ENCODE data around the gene LSAMP. TPM values are rescaled to one million over a fixed set of nuclear protein-coding genes. Genes with fewer than 3 reads are reported as not detected.

LSAMP gene
- total and polyA plus RNA-seq, 2 donors (not counting 3 experiments of a cell fraction or from before 2014, with no cell fraction given), result not detected

DNA sequence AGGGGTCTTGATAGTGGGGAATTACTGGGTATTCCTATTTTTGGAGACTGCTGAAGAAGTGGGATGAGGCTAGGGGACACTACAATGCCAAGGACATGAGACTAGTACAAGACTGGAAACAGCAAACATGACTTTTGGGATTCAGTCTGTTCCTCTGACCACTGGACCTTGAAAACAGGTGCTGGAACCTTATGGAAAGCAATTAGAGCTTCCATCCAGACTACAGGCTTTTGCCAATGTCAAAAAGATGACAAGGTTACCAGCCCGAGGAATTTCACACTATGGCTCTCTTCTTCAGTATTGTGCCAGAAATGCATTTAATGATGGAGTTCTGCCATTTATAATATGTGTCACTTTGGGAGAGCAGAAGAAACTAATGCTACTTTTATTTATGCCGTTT lies 539.4 kb downstream of the LSAMP start:
- POLR2A ChIA-PET, result no interaction called here
- intact Hi-C loops (cut with micrococcal nuclease), result no loop called here
- Histone ChIP-seq H3K9me1 (replicated peaks; ENCODE audit: control insufficient read depth, extremely low read depth, insufficient read depth, low read length) (no peaks in the 10 kb centered on the region), H3K79me2 (ENCODE audit: control insufficient read depth, insufficient read depth, low read length) (no peaks in the 10 kb centered on the region), H3K9me3 (replicated peaks; ENCODE audit: control insufficient read depth, insufficient read depth, low read length) (no peaks in the 10 kb centered on the region), H3K4me2 (ENCODE audit: insufficient read depth, low read length) (no peak overlapping the region), H3K36me3 (ENCODE audit: control insufficient read depth in 2 of 2, extremely low read depth in 1 of 2, insufficient read depth in 2 of 2, low read length in 2 of 2) (no peaks in the 10 kb centered on the region), H3K9ac (replicated peaks; ENCODE audit: extremely low read depth, insufficient read depth, low read length) (no peak overlapping the region), H3K4me3 (replicated peaks in 1 of 3; ENCODE audit: insufficient read depth in 1 of 3, low read depth in 1 of 3, low read length in 3 of 3) (no peak overlapping the region), H3K27me3 (ENCODE audit: control insufficient read depth in 2 of 2, insufficient read depth in 2 of 2, low read length in 2 of 2) (no peaks in the 10 kb centered on the region), H4K20me1 (replicated peaks; ENCODE audit: control insufficient read depth, extremely low read depth, insufficient read depth, low read length) (no peaks in the 10 kb centered on the region), H2AFZ (ENCODE audit: low read depth, low read length) (no peak overlapping the region), H3K27ac (ENCODE audit: insufficient read depth, low read depth, low read length) (no peak overlapping the region), H3K4me1 (ENCODE audit: control insufficient read depth, extremely low read depth, insufficient read depth, low read length) (no peaks in the 10 kb centered on the region)
- no TSS peak for BruUV-seq (replicated peaks)
- CTCF ChIA-PET, result no interaction called here
- TF ChIP-seq EZH2 (IDR thresholded peaks at IDR 0.05; ENCODE audit: borderline replicate concordance, low read depth, low read length, severe bottlenecking) (no peak), GATA2 (IDR thresholded peaks at IDR 0.05; ENCODE audit: insufficient read depth, insufficient read length, low read depth, low read length) (no peak)
- TF ChIP-seq, protein P1, sequence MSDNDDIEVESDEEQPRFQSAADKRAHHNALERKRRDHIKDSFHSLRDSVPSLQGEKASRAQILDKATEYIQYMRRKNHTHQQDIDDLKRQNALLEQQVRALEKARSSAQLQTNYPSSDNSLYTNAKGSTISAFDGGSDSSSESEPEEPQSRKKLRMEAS (IDR thresholded peaks at IDR 0.05; ENCODE audit: insufficient read depth, insufficient read length), result no peak
- TF ChIP-seq, protein P2, sequence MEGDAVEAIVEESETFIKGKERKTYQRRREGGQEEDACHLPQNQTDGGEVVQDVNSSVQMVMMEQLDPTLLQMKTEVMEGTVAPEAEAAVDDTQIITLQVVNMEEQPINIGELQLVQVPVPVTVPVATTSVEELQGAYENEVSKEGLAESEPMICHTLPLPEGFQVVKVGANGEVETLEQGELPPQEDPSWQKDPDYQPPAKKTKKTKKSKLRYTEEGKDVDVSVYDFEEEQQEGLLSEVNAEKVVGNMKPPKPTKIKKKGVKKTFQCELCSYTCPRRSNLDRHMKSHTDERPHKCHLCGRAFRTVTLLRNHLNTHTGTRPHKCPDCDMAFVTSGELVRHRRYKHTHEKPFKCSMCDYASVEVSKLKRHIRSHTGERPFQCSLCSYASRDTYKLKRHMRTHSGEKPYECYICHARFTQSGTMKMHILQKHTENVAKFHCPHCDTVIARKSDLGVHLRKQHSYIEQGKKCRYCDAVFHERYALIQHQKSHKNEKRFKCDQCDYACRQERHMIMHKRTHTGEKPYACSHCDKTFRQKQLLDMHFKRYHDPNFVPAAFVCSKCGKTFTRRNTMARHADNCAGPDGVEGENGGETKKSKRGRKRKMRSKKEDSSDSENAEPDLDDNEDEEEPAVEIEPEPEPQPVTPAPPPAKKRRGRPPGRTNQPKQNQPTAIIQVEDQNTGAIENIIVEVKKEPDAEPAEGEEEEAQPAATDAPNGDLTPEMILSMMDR (IDR thresholded peaks at IDR 0.05; ENCODE audit: extremely low read depth in 1 of 2, insufficient read depth in 1 of 2, low read depth in 1 of 2, low read length in 2 of 2), result no peak
- FAIRE-seq (no peak), DNase-seq (ENCODE audit: low read depth, low spot score) (no peak)
- dilution Hi-C loops (cut with MboI; ENCODE audit: extremely low pct_ligation_motif_present, low sequenced_read_pairs), result no loop called here

DNA sequence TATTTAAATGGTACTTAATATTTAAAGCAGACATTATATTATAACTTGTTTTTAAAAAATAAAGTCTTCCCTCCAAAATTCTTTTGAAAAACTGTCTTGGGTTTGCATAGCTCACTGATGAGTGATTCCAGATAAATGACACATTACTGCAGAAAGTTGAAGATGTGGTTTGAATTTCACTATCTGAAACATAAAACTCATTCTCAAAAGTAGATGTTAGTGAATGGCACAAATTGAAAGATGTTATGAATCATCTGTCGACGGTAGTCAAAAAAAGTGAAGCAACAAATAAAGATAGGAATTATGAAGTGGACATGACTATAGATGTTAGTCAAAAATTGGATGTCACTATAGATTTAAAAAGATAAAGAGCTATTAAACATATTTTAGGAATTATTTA lies 541.4 kb downstream of the LSAMP start:
- BruUV-seq (replicated peaks), result no TSS peak
- dilution Hi-C loops (cut with MboI; ENCODE audit: extremely low pct_ligation_motif_present, low sequenced_read_pairs), result no loop called here
- CTCF ChIA-PET, result interaction anchor here (0.9 kb wide), 1 partner anchor 10 kb away, joined by 3 read pairs; no protein-coding TSS in a partner anchor

More for the DNA sequence above, 541.4 kb downstream of the LSAMP start:
- POLR2A ChIA-PET, result no interaction called here
- DNase-seq (ENCODE audit: low read depth, low spot score), result no peak
- Histone ChIP-seq H3K9ac (replicated peaks; ENCODE audit: extremely low read depth, insufficient read depth, low read length) (no peak overlapping the region), H3K27me3 (ENCODE audit: control insufficient read depth in 2 of 2, insufficient read depth in 2 of 2, low read length in 2 of 2) (no peaks in the 10 kb centered on the region), H3K4me2 (ENCODE audit: insufficient read depth, low read length) (no peak overlapping the region), H3K36me3 (ENCODE audit: control insufficient read depth in 2 of 2, extremely low read depth in 1 of 2, insufficient read depth in 2 of 2, low read length in 2 of 2) (no peaks in the 10 kb centered on the region), H3K27ac (ENCODE audit: insufficient read depth, low read depth, low read length) (no peak overlapping the region), H4K20me1 (replicated peaks; ENCODE audit: control insufficient read depth, extremely low read depth, insufficient read depth, low read length) (no peaks in the 10 kb centered on the region), H2AFZ (ENCODE audit: low read depth, low read length) (no peak overlapping the region), H3K4me1 (ENCODE audit: control insufficient read depth, extremely low read depth, insufficient read depth, low read length) (no peaks in the 10 kb centered on the region), H3K9me1 (replicated peaks; ENCODE audit: control insufficient read depth, extremely low read depth, insufficient read depth, low read length) (no peaks in the 10 kb centered on the region), H3K4me3 (replicated peaks in 1 of 3; ENCODE audit: insufficient read depth in 1 of 3, low read depth in 1 of 3, low read length in 3 of 3) (no peak overlapping the region), H3K79me2 (ENCODE audit: control insufficient read depth, insufficient read depth, low read length) (no peaks in the 10 kb centered on the region), H3K9me3 (replicated peaks; ENCODE audit: control insufficient read depth, insufficient read depth, low read length) (no peaks in the 10 kb centered on the region)
- intact Hi-C loops (cut with micrococcal nuclease), result no loop called here
- FAIRE-seq, result no peak
- TF ChIP-seq POLR2AphosphoS5 (IDR thresholded peaks at IDR 0.05; ENCODE audit: insufficient read depth, low read depth, low read length), result no peak
- TF ChIP-seq, protein P2 (IDR thresholded peaks at IDR 0.05; ENCODE audit: extremely low read depth in 1 of 2, insufficient read depth in 1 of 2, low read depth in 1 of 2, low read length in 2 of 2), result no peak
- TF ChIP-seq EZH2 (IDR thresholded peaks at IDR 0.05; ENCODE audit: borderline replicate concordance, low read depth, low read length, severe bottlenecking), result no peak
- TF ChIP-seq GATA2 (IDR thresholded peaks at IDR 0.05; ENCODE audit: insufficient read depth, insufficient read length, low read depth, low read length), result no peak
- TF ChIP-seq, protein P1 (IDR thresholded peaks at IDR 0.05; ENCODE audit: insufficient read depth, insufficient read length), result no peak
- no peak for TF ChIP-seq FOS (IDR thresholded peaks at IDR 0.05; ENCODE audit: borderline replicate concordance, insufficient read depth, low read length)
- no peak for TF ChIP-seq POLR2A (IDR thresholded peaks at IDR 0.05; ENCODE audit: low read depth, low read length)
- TF ChIP-seq JUN (IDR thresholded peaks at IDR 0.05; ENCODE audit: borderline replicate concordance, insufficient read depth, insufficient read length, low read depth), result no peak
- TF ChIP-seq MYC (IDR thresholded peaks at IDR 0.05; ENCODE audit: low read depth, low read length), result no peak
